HG02938 (cell line): ENCODE data around the gene PLPP4.

Experiments
- ATAC-seq: cut with Tn5 transposase; IDR thresholded peaks from one replicate; pipeline ENCODE4 v1.9.1; 2021; ENCODE audit warnings: mild to moderate bottlenecking, moderate library complexity; ENCODE audit not compliant: unreplicated experiment

The PLPP4 gene

GRCh38 chr10:120572307-120572706 lies 115.3 kb downstream of the PLPP4 start:
- ATAC-seq, result no peak

- ATAC-seq, result no peak
Observed at GRCh38 chr10:120573355-120573754, 116.3 kb downstream of the PLPP4 start.

GRCh38 chr10:120574981-120575380 lies 118.0 kb downstream of the PLPP4 start:
- ATAC-seq, result no peak

- ATAC-seq, result no peak
Observed at GRCh38 chr10:120575411-120575810, 118.4 kb downstream of the PLPP4 start.

- ATAC-seq, result no peak
Observed at GRCh38 chr10:120578134-120578533, 121.1 kb downstream of the PLPP4 start.

- no peak for ATAC-seq
Observed at GRCh38 chr10:120578890-120579289, 121.9 kb downstream of the PLPP4 start.

GRCh38 chr10:120580918-120581895 lies 124.2 kb downstream of the PLPP4 start:
- no peak for ATAC-seq

GRCh38 chr10:120582753-120583152 lies 125.7 kb downstream of the PLPP4 start:
- ATAC-seq, result no peak

GRCh38 chr10:120583424-120584108 lies 126.5 kb downstream of the PLPP4 start:
- ATAC-seq, result no peak

- no peak for ATAC-seq
Observed at GRCh38 chr10:120584786-120585185, 127.8 kb downstream of the PLPP4 start.

GRCh38 chr10:120586471-120586872 lies 129.4 kb downstream of the PLPP4 start:
- no peak for ATAC-seq

GRCh38 chr10:120587061-120587460 lies 130.0 kb downstream of the PLPP4 start:
- ATAC-seq, result no peak

GRCh38 chr10:120588311-120588710 lies 131.3 kb downstream of the PLPP4 start:
- ATAC-seq, result no peak

- no peak for ATAC-seq
Observed at GRCh38 chr10:120593693-120594092, 136.7 kb downstream of the PLPP4 start.

- ATAC-seq, result no peak
Observed at GRCh38 chr10:120597902-120598301, 140.9 kb downstream of the PLPP4 start.

- ATAC-seq, result no peak
Observed at GRCh38 chr10:120598386-120598785, 141.4 kb downstream of the PLPP4 start.

GRCh38 chr10:120599200-120599724 lies 142.2 kb downstream of the PLPP4 start:
- no peak for ATAC-seq

- no peak for ATAC-seq
Observed at GRCh38 chr10:120600871-120601649, 144.0 kb downstream of the PLPP4 start.

- ATAC-seq, result no peak
Observed at GRCh38 chr10:120601999-120602398, 145.0 kb downstream of the PLPP4 start.

GRCh38 chr10:120605410-120605809 lies 148.4 kb downstream of the PLPP4 start:
- ATAC-seq, result no peak
